ENCODE data around the gene PTPN11. TPM values are rescaled to one million over a fixed set of nuclear protein-coding genes. Genes with fewer than 3 reads are reported as not detected.
"Not testable (repeated sequence)": the region's sequence is repeated elsewhere in the genome, so short reads cannot be mapped to it uniquely, and the experiment has no call there.

PTPN11 gene
- polyA plus RNA-seq, 1 experiment = 137 TPM

- DNase-seq (ENCODE audit: low read depth, low spot score) = no peak
- ChIA-PET POLR2A (no interaction called here), CTCF (no interaction called here)
- Histone ChIP-seq H3K9me3 (ENCODE audit: control insufficient read depth, insufficient read depth, low read length) (no peaks in the 10 kb centered on the region), H3K27ac (ENCODE audit: low read depth, low read length) (no peak overlapping the region), H3K4me3 (ENCODE audit: low read depth, low read length) (no peak overlapping the region), H3K27me3 (ENCODE audit: control insufficient read depth, insufficient read depth, low read length) (no peaks in the 10 kb centered on the region)
- TF ChIP-seq CTCF (IDR thresholded peaks at IDR 0.05; ENCODE audit: low read depth, low read length) = no peak
These were observed 14.8 kb downstream of the PTPN11 start for GRCh38 chr12:112433551-112433950.

- H3K9me3 ChIP-seq (ENCODE audit: control insufficient read depth, insufficient read depth, low read length); H3K27ac ChIP-seq (ENCODE audit: low read depth, low read length); CTCF ChIA-PET; H3K27me3 ChIP-seq (ENCODE audit: control insufficient read depth, insufficient read depth, low read length); H3K4me3 ChIP-seq (ENCODE audit: low read depth, low read length); POLR2A ChIA-PET; DNase-seq (ENCODE audit: low read depth, low spot score): not testable (repeated sequence)
These were observed 19.9 kb downstream of the PTPN11 start for GRCh38 chr12:112438645-112439044.

- Histone ChIP-seq H3K4me3 (ENCODE audit: low read depth, low read length) (no peak overlapping the region), H3K9me3 (ENCODE audit: control insufficient read depth, insufficient read depth, low read length) (no peaks in the 10 kb centered on the region), H3K27ac (ENCODE audit: low read depth, low read length) (no peak overlapping the region), H3K27me3 (ENCODE audit: control insufficient read depth, insufficient read depth, low read length) (no peaks in the 10 kb centered on the region)
- no peak for DNase-seq (ENCODE audit: low read depth, low spot score)
- ChIA-PET CTCF (no interaction called here), POLR2A (interaction anchor here (0.7 kb wide), 1 partner anchor 22 kb away, joined by 6 read pairs; no protein-coding TSS in a partner anchor)
- no peak for TF ChIP-seq CTCF (IDR thresholded peaks at IDR 0.05; ENCODE audit: low read depth, low read length)
These were observed 21.0 kb downstream of the PTPN11 start for GRCh38 chr12:112439769-112440168.

GRCh38 chr12:112440653-112441052 lies 21.9 kb downstream of the PTPN11 start:
- H3K27me3 ChIP-seq (ENCODE audit: control insufficient read depth, insufficient read depth, low read length); DNase-seq (ENCODE audit: low read depth, low spot score); H3K4me3 ChIP-seq (ENCODE audit: low read depth, low read length); POLR2A ChIA-PET; H3K9me3 ChIP-seq (ENCODE audit: control insufficient read depth, insufficient read depth, low read length); CTCF ChIA-PET; H3K27ac ChIP-seq (ENCODE audit: low read depth, low read length): not testable (repeated sequence)

- POLR2A ChIA-PET = no interaction called here
These were observed 25.2 kb downstream of the PTPN11 start for GRCh38 chr12:112443916-112444315.

More at GRCh38 chr12:112443916-112444315, 25.2 kb downstream of the PTPN11 start:
- TF ChIP-seq CTCF (IDR thresholded peaks at IDR 0.05; ENCODE audit: low read depth, low read length) = no peak
- H3K27me3 ChIP-seq (ENCODE audit: control insufficient read depth, insufficient read depth, low read length) = no peaks in the 10 kb centered on the region
- H3K27ac ChIP-seq (ENCODE audit: low read depth, low read length) = no peak overlapping the region
- H3K9me3 ChIP-seq (ENCODE audit: control insufficient read depth, insufficient read depth, low read length) = no peaks in the 10 kb centered on the region
- H3K4me3 ChIP-seq (ENCODE audit: low read depth, low read length) = no peak overlapping the region
- DNase-seq (ENCODE audit: low read depth, low spot score) = no peak
- CTCF ChIA-PET = no interaction called here

Measured in AG04450 (cell line).